HEK293 (cell line): ENCODE results near the gene DLGAP3.

Experiments
- CTCF ChIA-PET: fragments of 350-600 bp; formaldehyde crosslinking; extraction: SDS; loops from one replicate; lab custom pipeline; 2021; ENCODE audit warnings: antibody characterized with exemption; lab: Yijun Ruan, JAX
- POLR2A ChIA-PET: fragments of 300-600 bp; formaldehyde crosslinking; extraction: SDS; loops from one replicate; lab custom pipeline; 2020; ENCODE audit warnings: antibody characterized with exemption, inconsistent platforms; lab: Yijun Ruan, JAX
- H3K27ac ChIP-seq: fragments of 200-500 bp; sonication (Bioruptor generic); 2 replicates; pipeline ENCODE4 v1.5.1; 2014; ENCODE audit warnings: low read depth, low read length, control low read depth, inconsistent platforms; ENCODE audit errors: extremely low read depth
- H3K36me3 ChIP-seq, 2 experiments: fragments of 200-500 bp in 1 of 2; sonication (Bioruptor generic) in 1 of 2; 1 replicate in 1 of 2; 2 replicates in 1 of 2; pipeline ENCODE4 v1.5.1; 2014 to 2017; ENCODE audit warnings: inconsistent platforms in 2 of 2, low read length in 2 of 2; ENCODE audit not compliant: control insufficient read depth in 2 of 2, insufficient read depth in 1 of 2
- H3K4me1 ChIP-seq: fragments of 200-500 bp; sonication (Bioruptor generic); 2 replicates; pipeline ENCODE4 v1.5.1; 2014; ENCODE audit warnings: mild to moderate bottlenecking, low read length, inconsistent platforms; ENCODE audit not compliant: control insufficient read depth, insufficient read depth
- H3K4me3 ChIP-seq: 2 replicates; pipeline ENCODE4 v1.5.1; 2011; ENCODE audit warnings: low read depth, mild to moderate bottlenecking, control low read depth, low read length, moderate library complexity
- H3K9me3 ChIP-seq: fragments of 200-500 bp; sonication (Bioruptor generic); 2 replicates; pipeline ENCODE4 v1.5.1; 2014; ENCODE audit warnings: low read depth, low read length, inconsistent platforms; ENCODE audit not compliant: control insufficient read depth, insufficient read depth
- GLIS1 ChIP-seq: fragments of 450-650 bp; formaldehyde crosslinking; IDR thresholded peaks from 2 replicates; pipeline ENCODE4 v1.5.1; 2016; ENCODE audit warnings: missing biosample characterization, missing genetic modification characterization
- HOXD13 ChIP-seq: sonication (generic); formaldehyde crosslinking; IDR thresholded peaks from 2 replicates; pipeline ENCODE4 v1.8.0; 2022; ENCODE audit warnings: missing genetic modification reagents, borderline replicate concordance
- MZF1 ChIP-seq: fragments of 450-650 bp; formaldehyde crosslinking; IDR thresholded peaks from 2 replicates; pipeline ENCODE4 v1.5.1; 2017; ENCODE audit warnings: missing biosample characterization, missing genetic modification characterization, borderline replicate concordance
- SCRT1 ChIP-seq: fragments of 450-650 bp; formaldehyde crosslinking; IDR thresholded peaks from 2 replicates; pipeline ENCODE4 v1.5.1; 2016; ENCODE audit warnings: missing biosample characterization, missing genetic modification characterization, borderline replicate concordance
- ZBTB17 ChIP-seq: fragments of 450-650 bp; formaldehyde crosslinking; IDR thresholded peaks from 2 replicates; pipeline ENCODE4 v1.5.1; 2016; ENCODE audit warnings: missing biosample characterization, missing genetic modification characterization
- ZBTB21 ChIP-seq: fragments of 450-650 bp; formaldehyde crosslinking; IDR thresholded peaks from 2 replicates; pipeline ENCODE4 v1.5.1; 2017; ENCODE audit warnings: missing biosample characterization, missing genetic modification characterization
- ZFP3 ChIP-seq: fragments of 450-650 bp; formaldehyde crosslinking; IDR thresholded peaks from 2 replicates; pipeline ENCODE4 v1.5.1; 2016; ENCODE audit warnings: low read depth, missing biosample characterization, missing genetic modification characterization
- ZFP69B ChIP-seq: fragments of 450-650 bp; formaldehyde crosslinking; IDR thresholded peaks from 2 replicates; pipeline ENCODE4 v1.5.1; 2016; ENCODE audit warnings: missing biosample characterization, missing genetic modification characterization
- ZNF157 ChIP-seq: fragments of 450-650 bp; formaldehyde crosslinking; IDR thresholded peaks from 2 replicates; pipeline ENCODE4 v1.5.1; 2016; ENCODE audit warnings: missing biosample characterization, missing genetic modification characterization
- ZNF239 ChIP-seq: fragments of 450-650 bp; formaldehyde crosslinking; IDR thresholded peaks from 2 replicates; pipeline ENCODE4 v1.5.1; 2016; ENCODE audit warnings: missing biosample characterization, missing genetic modification characterization
- ZNF350 ChIP-seq: fragments of 450-650 bp; formaldehyde crosslinking; IDR thresholded peaks from 2 replicates; pipeline ENCODE4 v1.5.0; 2017; ENCODE audit warnings: missing biosample characterization, mild to moderate bottlenecking, missing genetic modification characterization
- ZNF366 ChIP-seq: fragments of 450-650 bp; formaldehyde crosslinking; conservative IDR thresholded peaks from 2 replicates; pipeline ENCODE4 v1.5.1; 2016; ENCODE audit warnings: missing biosample characterization, missing genetic modification characterization
- ZNF37A ChIP-seq: fragments of 450-650 bp; IDR thresholded peaks from 2 replicates; pipeline ENCODE4 v1.5.1; 2018; ENCODE audit warnings: missing biosample characterization, missing genetic modification characterization
- ZNF529 ChIP-seq: fragments of 450-650 bp; formaldehyde crosslinking; IDR thresholded peaks from 2 replicates; pipeline ENCODE4 v1.5.1; 2017; ENCODE audit warnings: missing genetic modification characterization, missing biosample characterization; ENCODE audit not compliant: insufficient replicate concordance
- ZNF624 ChIP-seq: fragments of 450-650 bp; formaldehyde crosslinking; IDR thresholded peaks from 2 replicates; pipeline ENCODE4 v1.5.1; 2017; ENCODE audit warnings: missing biosample characterization, missing genetic modification characterization
- ZNF626 ChIP-seq: fragments of 450-650 bp; sonication (Bioruptor Pico); formaldehyde crosslinking; IDR thresholded peaks from 2 replicates; pipeline ENCODE4 v1.5.1; 2018; ENCODE audit warnings: missing biosample characterization, missing genetic modification characterization, inconsistent platforms
- ZNF654 ChIP-seq: fragments of 450-650 bp; formaldehyde crosslinking; IDR thresholded peaks from 2 replicates; pipeline ENCODE4 v1.5.1; 2016; ENCODE audit warnings: low read depth, missing biosample characterization, missing genetic modification characterization
- ZNF830 ChIP-seq: fragments of 450-650 bp; IDR thresholded peaks from 2 replicates; pipeline ENCODE4 v1.5.0; 2018; ENCODE audit warnings: missing biosample characterization, missing genetic modification characterization, low read depth, mild to moderate bottlenecking, moderate library complexity
- TF ChIP-seq, protein P1 (sequence below): fragments of 450-650 bp; formaldehyde crosslinking; IDR thresholded peaks from 2 replicates; pipeline ENCODE4 v1.5.1; 2017; ENCODE audit warnings: missing biosample characterization, mild to moderate bottlenecking, missing genetic modification characterization, moderate library complexity
- TF ChIP-seq, protein P2 (sequence below): fragments of 450-650 bp; formaldehyde crosslinking; IDR thresholded peaks from 2 replicates; pipeline ENCODE4 v1.5.1; 2016; ENCODE audit warnings: missing biosample characterization, missing genetic modification characterization, borderline replicate concordance

DLGAP3 gene

GRCh38 chr1:34846265-34846664 is 83.2 kb downstream of the DLGAP3 start:
- ChIA-PET CTCF (interaction anchor here (1.6 kb wide), 2 partner anchors 14 to 20 kb away, joined by 4 to 7 read pairs; no protein-coding TSS in a partner anchor), POLR2A (no interaction called here)
- TF ChIP-seq ZBTB21 = no peak
- TF ChIP-seq, protein P1, sequence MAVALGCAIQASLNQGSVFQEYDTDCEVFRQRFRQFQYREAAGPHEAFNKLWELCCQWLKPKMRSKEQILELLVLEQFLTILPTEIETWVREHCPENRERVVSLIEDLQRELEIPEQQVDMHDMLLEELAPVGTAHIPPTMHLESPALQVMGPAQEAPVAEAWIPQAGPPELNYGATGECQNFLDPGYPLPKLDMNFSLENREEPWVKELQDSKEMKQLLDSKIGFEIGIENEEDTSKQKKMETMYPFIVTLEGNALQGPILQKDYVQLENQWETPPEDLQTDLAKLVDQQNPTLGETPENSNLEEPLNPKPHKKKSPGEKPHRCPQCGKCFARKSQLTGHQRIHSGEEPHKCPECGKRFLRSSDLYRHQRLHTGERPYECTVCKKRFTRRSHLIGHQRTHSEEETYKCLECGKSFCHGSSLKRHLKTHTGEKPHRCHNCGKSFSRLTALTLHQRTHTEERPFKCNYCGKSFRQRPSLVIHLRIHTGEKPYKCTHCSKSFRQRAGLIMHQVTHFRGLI (tag by site-specific recombination) = peak; percentile 90

GRCh38 chr1:34845131-34845901 is 84.1 kb downstream of the DLGAP3 start:
- CTCF ChIA-PET = interaction anchor here (0.6 to 3.3 kb wide), 2 partner anchors 7 to 19 kb away, joined by 3 to 19 read pairs; no protein-coding TSS in a partner anchor

More at GRCh38 chr1:34846265-34846664, 83.2 kb downstream of the DLGAP3 start:
- Histone ChIP-seq H3K4me3 (no peak overlapping the region), H3K27ac (no peak overlapping the region), H3K4me1 (no peaks in the 10 kb centered on the region), H3K9me3 (no peaks in the 10 kb centered on the region), H3K36me3 (peaks cover 0 to 14% of the 10 kb centered on the region in 2 experiments; a peak in 2 of 3 replicates)

GRCh38 chr1:34844252-34844634 is 85.2 kb downstream of the DLGAP3 start:
- no peak overlapping the region for H3K27ac ChIP-seq
- no peak overlapping the region for H3K4me3 ChIP-seq
- H3K36me3 ChIP-seq = peaks cover 0 to 4% of the 10 kb centered on the region in 2 experiments; a peak in 1 of 3 replicates
- H3K9me3 ChIP-seq = no peaks in the 10 kb centered on the region
- no peak for TF ChIP-seq ZNF626
- POLR2A ChIA-PET = interaction anchor here (0.9 kb wide), 1 partner anchor 587 kb away, joined by 4 read pairs; no protein-coding TSS in a partner anchor
- H3K4me1 ChIP-seq = no peaks in the 10 kb centered on the region
- CTCF ChIA-PET = interaction anchor here (3.3 kb wide), 1 partner anchor 9 kb away, joined by 19 read pairs; no protein-coding TSS in a partner anchor

More at GRCh38 chr1:34845131-34845901, 84.1 kb downstream of the DLGAP3 start:
- H3K9me3 ChIP-seq = no peaks in the 10 kb centered on the region
- POLR2A ChIA-PET = interaction anchor here (0.5 kb wide), 1 partner anchor 313 kb away, joined by 4 read pairs; no protein-coding TSS in a partner anchor
- no peak for TF ChIP-seq ZNF366 (tag by site-specific recombination)
- no peak for TF ChIP-seq GLIS1 (tag by site-specific recombination)
- TF ChIP-seq ZBTB17 = no peak
- TF ChIP-seq ZNF350 (tag by site-specific recombination) = no peak
- TF ChIP-seq, protein P2, sequence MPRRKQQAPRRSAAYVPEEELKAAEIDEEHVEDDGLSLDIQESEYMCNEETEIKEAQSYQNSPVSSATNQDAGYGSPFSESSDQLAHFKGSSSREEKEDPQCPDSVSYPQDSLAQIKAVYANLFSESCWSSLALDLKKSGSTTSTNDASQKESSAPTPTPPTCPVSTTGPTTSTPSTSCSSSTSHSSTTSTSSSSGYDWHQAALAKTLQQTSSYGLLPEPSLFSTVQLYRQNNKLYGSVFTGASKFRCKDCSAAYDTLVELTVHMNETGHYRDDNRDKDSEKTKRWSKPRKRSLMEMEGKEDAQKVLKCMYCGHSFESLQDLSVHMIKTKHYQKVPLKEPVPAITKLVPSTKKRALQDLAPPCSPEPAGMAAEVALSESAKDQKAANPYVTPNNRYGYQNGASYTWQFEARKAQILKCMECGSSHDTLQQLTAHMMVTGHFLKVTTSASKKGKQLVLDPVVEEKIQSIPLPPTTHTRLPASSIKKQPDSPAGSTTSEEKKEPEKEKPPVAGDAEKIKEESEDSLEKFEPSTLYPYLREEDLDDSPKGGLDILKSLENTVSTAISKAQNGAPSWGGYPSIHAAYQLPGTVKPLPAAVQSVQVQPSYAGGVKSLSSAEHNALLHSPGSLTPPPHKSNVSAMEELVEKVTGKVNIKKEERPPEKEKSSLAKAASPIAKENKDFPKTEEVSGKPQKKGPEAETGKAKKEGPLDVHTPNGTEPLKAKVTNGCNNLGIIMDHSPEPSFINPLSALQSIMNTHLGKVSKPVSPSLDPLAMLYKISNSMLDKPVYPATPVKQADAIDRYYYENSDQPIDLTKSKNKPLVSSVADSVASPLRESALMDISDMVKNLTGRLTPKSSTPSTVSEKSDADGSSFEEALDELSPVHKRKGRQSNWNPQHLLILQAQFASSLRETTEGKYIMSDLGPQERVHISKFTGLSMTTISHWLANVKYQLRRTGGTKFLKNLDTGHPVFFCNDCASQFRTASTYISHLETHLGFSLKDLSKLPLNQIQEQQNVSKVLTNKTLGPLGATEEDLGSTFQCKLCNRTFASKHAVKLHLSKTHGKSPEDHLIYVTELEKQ (tag by site-specific recombination) = no peak
- TF ChIP-seq, all 188 proteins: peak for 0
- no peak overlapping the region for H3K4me3 ChIP-seq
- no peak overlapping the region for H3K27ac ChIP-seq
- H3K36me3 ChIP-seq = peaks cover 0 to 5% of the 10 kb centered on the region in 2 experiments; a peak in 2 of 3 replicates
- no peaks in the 10 kb centered on the region for H3K4me1 ChIP-seq

GRCh38 chr1:34843392-34844251 is 85.8 kb downstream of the DLGAP3 start:
- no peak overlapping the region for H3K27ac ChIP-seq
- no peaks in the 10 kb centered on the region for H3K4me1 ChIP-seq
- no peaks in the 10 kb centered on the region for H3K9me3 ChIP-seq
- ChIA-PET POLR2A (interaction anchor here (0.9 kb wide), 1 partner anchor 588 kb away, joined by 4 read pairs; no protein-coding TSS in a partner anchor), CTCF (interaction anchor here (2.0 to 3.3 kb wide), 2 partner anchors 9 to 23 kb away, joined by 5 to 19 read pairs; no protein-coding TSS in a partner anchor)
- H3K4me3 ChIP-seq = no peak overlapping the region
- H3K36me3 ChIP-seq = peaks cover 0 to 2% of the 10 kb centered on the region in 2 experiments; a peak in 1 of 3 replicates
- TF ChIP-seq ZNF654 (tag by site-specific recombination) (no peak), ZNF529 (tag by site-specific recombination) (no peak), ZNF624 (tag by site-specific recombination) (no peak), HOXD13 (CRISPR knock-in tag) (no peak), MZF1 (tag by site-specific recombination) (no peak), ZNF830 (tag by site-specific recombination) (no peak), SCRT1 (tag by site-specific recombination) (no peak), ZNF37A (tag by site-specific recombination) (no peak), ZFP69B (tag by site-specific recombination) (no peak), ZNF157 (tag by site-specific recombination) (no peak), ZFP3 (tag by site-specific recombination) (no peak), ZNF239 (tag by site-specific recombination) (no peak)
